Testis (tissue), 3 donors: ENCODE measurements around the gene GHRHR. TPM values are rescaled to one million over a fixed set of nuclear protein-coding genes. Genes with fewer than 3 reads are reported as not detected.

Experiments used
- DNase-seq: peaks from one replicate; pipeline ENCODE4 v3.0.0-alpha.2; 2019
- H3K27ac ChIP-seq, 2 donors: fragments of 200-600 bp; sonication (generic); one replicate each; pipeline ENCODE4 v1.5.1; 2019
- H3K27me3 ChIP-seq: fragments of 200-600 bp; sonication (generic); one replicate; pipeline ENCODE4 v1.5.1; 2019
- H3K36me3 ChIP-seq: fragments of 200-600 bp; sonication (generic); one replicate; pipeline ENCODE4 v1.5.1; 2017; ENCODE audit warnings: low read depth; ENCODE audit errors: missing control alignments
- H3K4me1 ChIP-seq: fragments of 200-600 bp; sonication (generic); one replicate; pipeline ENCODE4 v1.5.1; 2019
- H3K4me3 ChIP-seq, 2 donors: fragments of 200-600 bp; sonication (generic); one replicate each; pipeline ENCODE4 v1.5.1; 2017 to 2019
- H3K9me3 ChIP-seq: fragments of 200-600 bp; sonication (generic); one replicate; pipeline ENCODE4 v1.5.1; 2017
- POLR2A ChIP-seq: fragments of 450-650 bp; IDR thresholded peaks from one replicate; pipeline ENCODE4 v1.6.1; 2017; ENCODE audit warnings: antibody characterized with exemption, mild to moderate bottlenecking, moderate library complexity
- WGBS, 2 donors: methylation state at CpG; one replicate each; pipeline ENCODE4 v1.1.5; 2018; 5-methylcytosine and 5-hydroxymethylcytosine counted together
- intact Hi-C: fragments of 100-400 bp; cut with DNase I; formaldehyde crosslinking; loops from one replicate; pipeline ENCODE4 v1.15.1; 2023; ENCODE audit warnings: low total_unique reads
- polyA plus RNA-seq: library from polyadenylated mRNA; stranded (reverse); fragments of 350-450 nt; fragmentation: Illumina TruSeq; extraction: RNeasy Lipid Tissue Mini Kit (QIAGEN cat#74804); gene quantifications from one replicate; pipeline ENCODE4 v1.2.3, GENCODE V29; 2014; ENCODE audit warnings: low read depth, low replicate concordance; ENCODE audit not compliant: insufficient read depth
- total RNA-seq, 2 donors: library from RNA; depleted of rRNA; stranded (reverse); fragments of >200 nt; gene quantifications; one replicate each; pipeline ENCODE4 v1.2.3, GENCODE V29; 2016
- TF ChIP-seq, protein P1 (sequence below), 3 experiments: fragments of 450-650 bp in 2 of 3; fragments of 200-600 bp in 1 of 3; sonication (generic) in 1 of 3; IDR thresholded peaks; one replicate each; pipeline ENCODE4 v1.5.1; 2016 to 2019; ENCODE audit warnings: antibody characterized with exemption in 3 of 3, mild to moderate bottlenecking in 2 of 3, moderate library complexity in 1 of 3

The GHRHR gene
- total and polyA plus RNA-seq, 3 donors from 2014 or later, result 1.4 to 3.6 (median 2.1) TPM

DNA sequence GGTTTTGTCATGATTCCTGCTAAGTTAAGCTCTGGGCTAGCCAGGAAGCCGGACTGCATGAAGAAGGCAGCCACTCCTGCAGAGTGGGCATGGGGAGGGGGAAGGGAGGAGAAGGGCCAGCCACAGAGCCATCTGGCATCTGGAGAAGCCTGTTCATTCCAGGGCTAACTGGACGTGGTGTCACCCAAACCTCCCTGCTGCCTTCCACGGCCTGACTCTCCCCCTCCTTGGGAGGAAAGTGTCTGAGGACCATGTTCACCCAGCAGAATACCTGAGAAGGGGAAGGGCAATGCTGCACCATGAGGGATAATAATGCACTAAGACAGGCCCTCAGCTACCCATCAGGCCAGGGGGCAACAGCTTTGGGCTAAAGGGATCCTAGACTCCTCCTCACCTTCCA, 36.7 kb upstream of the GHRHR start:
- Histone ChIP-seq H3K4me3 (no peak overlapping the region), H3K36me3 (no peaks in the 10 kb centered on the region), H3K9me3 (no peaks in the 10 kb centered on the region), H3K27ac (no peak overlapping the region), H3K4me1 (no peaks in the 10 kb centered on the region), H3K27me3 (no peaks in the 10 kb centered on the region)
- intact Hi-C loops, result no loop called here
- TF ChIP-seq, protein P1, sequence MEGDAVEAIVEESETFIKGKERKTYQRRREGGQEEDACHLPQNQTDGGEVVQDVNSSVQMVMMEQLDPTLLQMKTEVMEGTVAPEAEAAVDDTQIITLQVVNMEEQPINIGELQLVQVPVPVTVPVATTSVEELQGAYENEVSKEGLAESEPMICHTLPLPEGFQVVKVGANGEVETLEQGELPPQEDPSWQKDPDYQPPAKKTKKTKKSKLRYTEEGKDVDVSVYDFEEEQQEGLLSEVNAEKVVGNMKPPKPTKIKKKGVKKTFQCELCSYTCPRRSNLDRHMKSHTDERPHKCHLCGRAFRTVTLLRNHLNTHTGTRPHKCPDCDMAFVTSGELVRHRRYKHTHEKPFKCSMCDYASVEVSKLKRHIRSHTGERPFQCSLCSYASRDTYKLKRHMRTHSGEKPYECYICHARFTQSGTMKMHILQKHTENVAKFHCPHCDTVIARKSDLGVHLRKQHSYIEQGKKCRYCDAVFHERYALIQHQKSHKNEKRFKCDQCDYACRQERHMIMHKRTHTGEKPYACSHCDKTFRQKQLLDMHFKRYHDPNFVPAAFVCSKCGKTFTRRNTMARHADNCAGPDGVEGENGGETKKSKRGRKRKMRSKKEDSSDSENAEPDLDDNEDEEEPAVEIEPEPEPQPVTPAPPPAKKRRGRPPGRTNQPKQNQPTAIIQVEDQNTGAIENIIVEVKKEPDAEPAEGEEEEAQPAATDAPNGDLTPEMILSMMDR (IDR thresholded peaks at IDR 0.05), result no peak
- no peak for TF ChIP-seq POLR2A
- peak; percentile 2 for DNase-seq
- 98 to 100% methylated on average over 2 to 3 of the region's 3 CpGs for WGBS, 2 donors

DNA sequence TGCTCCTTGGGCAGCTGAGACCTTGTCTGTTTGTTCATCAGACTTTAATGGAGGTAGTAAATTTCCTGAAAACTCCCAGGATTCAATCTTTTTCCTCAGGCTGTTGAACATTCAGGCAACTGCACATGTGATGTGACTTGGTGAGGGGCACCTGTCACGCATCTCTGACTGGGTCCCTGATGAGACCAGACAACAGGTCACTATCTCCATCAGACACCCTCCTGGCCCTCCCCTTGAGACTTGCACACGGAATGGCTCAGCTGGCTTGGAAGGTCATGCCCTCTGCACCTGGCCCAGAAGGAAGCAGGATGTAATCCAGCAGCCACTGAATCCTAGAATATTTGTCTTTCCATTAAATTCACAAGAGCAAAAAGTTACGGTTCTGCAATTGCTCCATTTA, 36.2 kb upstream of the GHRHR start:
- Histone ChIP-seq H3K4me1 (no peaks in the 10 kb centered on the region), H3K27ac (no peak overlapping the region), H3K4me3 (no peak overlapping the region), H3K27me3 (no peaks in the 10 kb centered on the region), H3K9me3 (no peaks in the 10 kb centered on the region), H3K36me3 (no peaks in the 10 kb centered on the region)
- TF ChIP-seq, protein P1 (IDR thresholded peaks at IDR 0.05), result no peak
- TF ChIP-seq POLR2A, result no peak
- intact Hi-C loops, result no loop called here
- no peak for DNase-seq
- WGBS, 2 donors, result 82 to 94% methylated on average over 2 to 3 of the region's 3 CpGs

DNA sequence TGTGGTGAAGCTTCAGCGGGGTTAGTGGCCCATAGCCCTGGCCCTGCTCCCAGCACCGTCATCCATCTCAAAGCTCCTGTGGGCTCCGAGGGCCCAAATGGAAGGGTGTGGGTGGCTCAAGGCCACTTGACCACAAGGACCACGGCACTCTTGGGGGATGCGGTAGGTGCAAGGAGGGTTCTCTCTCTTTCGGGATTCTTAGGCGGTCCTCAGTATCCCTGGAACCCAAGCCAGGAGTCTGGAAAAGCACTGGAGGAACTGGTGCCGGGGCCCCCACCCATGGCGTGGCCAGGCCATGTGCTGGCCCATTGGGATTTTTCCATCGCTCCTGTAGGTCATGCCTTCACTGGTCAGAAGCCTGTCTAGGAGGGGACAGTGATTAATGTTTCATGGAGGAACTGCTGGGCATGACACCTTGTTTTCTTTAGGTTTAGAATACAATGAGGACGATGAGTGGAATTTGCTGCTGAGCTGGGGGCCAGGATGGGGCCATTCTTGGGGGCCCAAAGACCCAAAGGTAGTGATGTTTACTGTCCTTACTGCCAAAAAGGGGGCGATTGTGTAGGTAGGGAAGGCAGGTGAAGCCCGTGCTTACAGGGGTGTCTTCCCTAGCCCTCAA, 35.4 kb upstream of the GHRHR start:
- Histone ChIP-seq H3K4me1 (no peaks in the 10 kb centered on the region), H3K27me3 (no peaks in the 10 kb centered on the region), H3K9me3 (no peaks in the 10 kb centered on the region), H3K4me3 (no peak overlapping the region), H3K27ac (no peak overlapping the region), H3K36me3 (no peaks in the 10 kb centered on the region)
- DNase-seq, result peak; percentile 11
- WGBS, 2 donors, result 93 to 95% methylated on average over 8 to 13 of the region's 13 CpGs
- TF ChIP-seq, protein P1 (IDR thresholded peaks at IDR 0.05), result no peak
- no peak for TF ChIP-seq POLR2A
- intact Hi-C loops, result no loop called here

DNA sequence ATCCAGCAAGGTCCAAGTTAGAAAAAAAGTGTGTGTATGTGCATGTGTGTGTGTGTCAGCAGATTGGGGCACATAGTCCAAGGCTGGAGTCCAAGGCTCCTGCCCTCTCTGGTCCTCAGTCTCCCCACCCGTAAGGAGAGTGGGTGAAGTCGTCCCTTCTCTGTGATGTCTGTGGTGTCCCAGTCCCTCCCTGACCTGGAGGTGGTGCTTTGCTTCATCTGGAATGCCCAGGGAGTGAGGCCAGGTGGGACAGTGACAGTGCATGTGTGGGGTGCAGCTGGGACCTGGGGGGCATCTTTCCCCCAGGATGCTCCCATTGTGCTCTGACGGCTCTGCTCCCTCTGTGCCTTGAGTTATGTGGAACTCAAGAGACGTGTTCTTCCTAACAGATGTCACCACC, 34.1 kb upstream of the GHRHR start:
- intact Hi-C loops, result no loop called here
- Histone ChIP-seq H3K27ac (no peak overlapping the region), H3K36me3 (no peaks in the 10 kb centered on the region), H3K4me1 (no peaks in the 10 kb centered on the region), H3K4me3 (no peak overlapping the region), H3K9me3 (no peaks in the 10 kb centered on the region), H3K27me3 (no peaks in the 10 kb centered on the region)
- WGBS, 2 donors, result 95 to 100% methylated on average over 3 to 4 of the region's 4 CpGs
- peak; percentile 1 for DNase-seq
- no peak for TF ChIP-seq POLR2A
- TF ChIP-seq, protein P1 (IDR thresholded peaks at IDR 0.05), result no peak

DNA sequence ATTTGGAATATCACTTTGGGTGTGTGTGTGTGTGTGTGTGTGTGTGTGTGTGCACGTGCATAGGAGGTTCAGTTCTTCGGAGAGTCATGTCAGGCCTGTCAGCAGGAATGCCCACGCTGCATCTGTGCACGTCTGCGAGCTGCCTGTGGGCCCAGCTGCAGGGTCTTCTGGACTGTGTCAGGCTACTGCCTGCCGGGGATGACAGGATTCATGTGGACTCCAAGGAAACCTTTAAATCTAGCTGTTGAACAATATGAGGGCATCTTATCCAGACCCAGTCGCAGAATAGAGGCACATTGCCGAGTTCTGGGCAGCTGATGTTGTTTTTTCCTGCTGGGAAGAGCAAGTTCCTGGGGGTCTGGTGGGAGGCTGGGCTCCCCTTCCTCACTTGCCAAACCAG, 33.1 kb upstream of the GHRHR start:
- H3K36me3 ChIP-seq, result no peaks in the 10 kb centered on the region
- no peak overlapping the region for H3K4me3 ChIP-seq
- no peaks in the 10 kb centered on the region for H3K27me3 ChIP-seq
- 72% methylated on average over 6 to 8 of the region's 8 CpGs for WGBS, 2 donors
- intact Hi-C loops, result no loop called here
- DNase-seq, result peak; percentile 4
- no peak overlapping the region for H3K27ac ChIP-seq
- no peaks in the 10 kb centered on the region for H3K9me3 ChIP-seq
- no peaks in the 10 kb centered on the region for H3K4me1 ChIP-seq
- TF ChIP-seq POLR2A, result no peak
- TF ChIP-seq, protein P1 (IDR thresholded peaks at IDR 0.05), result no peak
